ENCODE measurements around the gene FAM107B. TPM values are rescaled to one million over a fixed set of nuclear protein-coding genes. Genes with fewer than 3 reads are reported as not detected.

Gene FAM107B
- total and polyA plus RNA-seq, 2 experiments from 2014 or later: 3.4 to 5.2 TPM

DNA sequence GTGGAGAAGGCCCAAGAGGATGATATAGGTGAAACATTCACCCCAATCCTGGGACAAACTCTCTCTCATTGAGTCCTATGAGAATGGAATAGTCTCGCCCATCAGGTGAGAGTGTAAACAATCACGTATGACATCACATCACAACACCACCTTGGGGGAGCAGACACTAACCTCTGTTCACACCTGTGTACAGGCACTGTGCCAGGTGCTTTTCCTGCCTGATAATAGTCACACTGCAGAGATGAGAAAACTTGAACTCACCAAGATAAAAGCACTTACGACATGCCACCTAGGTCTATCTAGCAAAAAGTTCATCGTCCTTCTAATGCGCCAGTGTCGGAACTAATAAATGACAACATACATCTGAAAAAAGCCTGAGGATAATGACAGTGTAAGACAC is 187.8 kb downstream of the FAM107B start:
- H3K36me3 ChIP-seq (ENCODE audit: low read depth): no peaks in the 10 kb centered on the region
- H3K9me2 ChIP-seq (ENCODE audit: insufficient read depth): no peaks in the 10 kb centered on the region
- no peaks in the 10 kb centered on the region for H4K20me1 ChIP-seq (ENCODE audit: insufficient read depth)
- 94 to 97% methylated on average over 6 of the region's 6 CpGs for WGBS, 2 experiments (ENCODE audit: low coverage in 1 of 2, low lambda C conversion rate in 2 of 2, missing lambda C conversion rate in 2 of 2)
- TF ChIP-seq EZH2phosphoT487 (IDR thresholded peaks at IDR 0.05; ENCODE audit: insufficient read depth, low read depth): no peak
- no peak for TF ChIP-seq EZH2 (IDR thresholded peaks at IDR 0.05; ENCODE audit: insufficient read depth, poor library complexity, severe bottlenecking)
- H3K9me3 ChIP-seq (ENCODE audit: low read depth): no peaks in the 10 kb centered on the region
- H3K4me2 ChIP-seq (ENCODE audit: unreplicated experiment): no peak overlapping the region
- H3K79me2 ChIP-seq (ENCODE audit: insufficient read depth): peaks cover 15% of the 10 kb centered on the region
- H3K27ac ChIP-seq: no peak overlapping the region
- H3K4me3 ChIP-seq: no peak overlapping the region
- H3K4me1 ChIP-seq (ENCODE audit: insufficient read depth): peaks cover 22% of the 10 kb centered on the region
- no peak overlapping the region for H2AFZ ChIP-seq
- H3F3A ChIP-seq (ENCODE audit: insufficient read depth): peaks cover 22% of the 10 kb centered on the region
- no peaks in the 10 kb centered on the region for H3K27me3 ChIP-seq (replicated peaks; ENCODE audit: insufficient read depth)
- in situ Hi-C loops (cut with MboI): no loop called here
- no peak overlapping the region for H3K9ac ChIP-seq
- no peak for DNase-seq

DNA sequence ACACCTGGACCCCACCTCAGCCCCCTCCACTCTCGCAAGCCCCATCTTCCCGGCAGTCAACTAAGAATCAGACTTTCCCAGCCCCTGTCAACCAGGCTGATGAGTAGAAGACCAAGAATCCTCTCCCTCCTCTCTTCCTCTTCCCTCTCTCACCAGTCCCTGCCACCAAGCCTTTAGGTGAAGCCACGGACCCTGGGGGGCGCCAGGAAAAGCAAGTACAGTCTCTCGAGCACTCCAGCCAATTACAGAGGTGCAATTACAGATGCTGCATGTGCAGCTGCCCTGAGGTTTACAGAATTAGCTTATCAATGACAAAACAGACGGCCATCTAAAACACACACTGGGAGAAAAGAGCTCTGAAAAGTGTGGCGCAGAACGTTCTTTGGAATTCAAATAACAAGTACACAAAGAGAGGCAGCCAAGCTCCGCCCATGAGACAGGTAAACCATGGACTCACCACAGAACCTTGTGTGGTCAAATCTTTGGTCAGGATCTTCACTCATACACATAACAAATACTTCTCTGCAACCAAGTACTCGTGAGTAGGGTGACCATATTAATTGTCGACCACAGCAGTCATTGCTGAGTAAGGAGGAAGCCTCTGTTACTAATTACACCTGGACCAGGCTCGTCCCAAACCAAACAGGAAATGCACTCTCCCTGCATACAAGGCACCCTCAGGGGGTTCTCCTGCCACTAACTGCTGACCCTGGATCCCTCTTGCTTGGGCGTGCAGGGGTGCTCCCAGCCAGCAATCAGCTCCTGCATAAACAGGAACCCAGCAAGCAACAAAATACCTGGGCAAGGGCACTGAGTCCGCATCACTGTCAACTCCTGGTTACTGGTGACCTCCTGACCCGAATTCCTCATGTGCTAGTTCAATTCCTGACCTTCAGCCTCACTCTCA is 189.2 kb downstream of the FAM107B start:
- H2AFZ ChIP-seq: no peak overlapping the region
- no peak overlapping the region for H3K9ac ChIP-seq
- H3K4me1 ChIP-seq (ENCODE audit: insufficient read depth): peaks cover 22% of the 10 kb centered on the region
- H3K4me2 ChIP-seq (ENCODE audit: unreplicated experiment): no peak overlapping the region
- H3K79me2 ChIP-seq (ENCODE audit: insufficient read depth): peaks cover 21% of the 10 kb centered on the region
- no peaks in the 10 kb centered on the region for H3K9me2 ChIP-seq (ENCODE audit: insufficient read depth)
- no peak overlapping the region for H3K27ac ChIP-seq
- H3K9me3 ChIP-seq (ENCODE audit: low read depth): no peaks in the 10 kb centered on the region
- no peaks in the 10 kb centered on the region for H4K20me1 ChIP-seq (ENCODE audit: insufficient read depth)
- in situ Hi-C loops (cut with MboI): no loop called here
- TF ChIP-seq EZH2phosphoT487 (IDR thresholded peaks at IDR 0.05; ENCODE audit: insufficient read depth, low read depth): no peak
- TF ChIP-seq EZH2 (IDR thresholded peaks at IDR 0.05; ENCODE audit: insufficient read depth, poor library complexity, severe bottlenecking): no peak
- H3K36me3 ChIP-seq (ENCODE audit: low read depth): no peaks in the 10 kb centered on the region
- WGBS, 2 experiments (ENCODE audit: low coverage in 1 of 2, low lambda C conversion rate in 2 of 2, missing lambda C conversion rate in 2 of 2): 92 to 93% methylated on average over 15 of the region's 15 CpGs
- DNase-seq: no peak
- H3K4me3 ChIP-seq: no peak overlapping the region
- no peaks in the 10 kb centered on the region for H3K27me3 ChIP-seq (replicated peaks; ENCODE audit: insufficient read depth)
- H3F3A ChIP-seq (ENCODE audit: insufficient read depth): peaks cover 22% of the 10 kb centered on the region

DNA sequence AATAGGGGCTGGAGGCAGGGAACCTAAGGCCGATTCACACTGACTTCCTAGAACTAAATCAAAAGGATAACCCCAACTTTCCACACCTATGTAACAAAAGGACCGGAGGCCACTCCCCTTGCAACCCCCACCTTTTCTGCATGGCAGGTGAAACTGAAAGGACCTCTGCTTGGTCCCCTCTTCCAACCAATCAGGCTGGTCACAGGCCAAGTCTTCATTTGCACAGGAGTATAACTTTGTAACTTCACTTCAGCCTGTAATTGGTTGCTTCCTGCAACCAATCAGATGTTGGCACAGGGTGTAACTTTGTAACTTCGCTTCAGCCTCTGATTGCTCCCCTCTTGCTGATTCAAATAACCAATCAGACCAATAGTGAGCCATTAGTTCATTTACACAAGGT is 190.0 kb downstream of the FAM107B start:
- H3K4me3 ChIP-seq: no peak overlapping the region
- H3K9me3 ChIP-seq (ENCODE audit: low read depth): no peaks in the 10 kb centered on the region
- no peaks in the 10 kb centered on the region for H3K9me2 ChIP-seq (ENCODE audit: insufficient read depth)
- no peak overlapping the region for H3K27ac ChIP-seq
- H3K4me1 ChIP-seq (ENCODE audit: insufficient read depth): peaks cover 22% of the 10 kb centered on the region
- H3F3A ChIP-seq (ENCODE audit: insufficient read depth): peaks cover 22% of the 10 kb centered on the region
- WGBS, 2 experiments (ENCODE audit: low coverage in 1 of 2, low lambda C conversion rate in 2 of 2, missing lambda C conversion rate in 2 of 2): 83 to 89% methylated on average over 3 of the region's 3 CpGs
- H3K9ac ChIP-seq: no peak overlapping the region
- H3K36me3 ChIP-seq (ENCODE audit: low read depth): no peaks in the 10 kb centered on the region
- in situ Hi-C loops (cut with MboI): no loop called here
- no peak overlapping the region for H2AFZ ChIP-seq
- H3K4me2 ChIP-seq (ENCODE audit: unreplicated experiment): no peak overlapping the region
- no peaks in the 10 kb centered on the region for H4K20me1 ChIP-seq (ENCODE audit: insufficient read depth)
- TF ChIP-seq EZH2phosphoT487 (IDR thresholded peaks at IDR 0.05; ENCODE audit: insufficient read depth, low read depth) (no peak), EZH2 (IDR thresholded peaks at IDR 0.05; ENCODE audit: insufficient read depth, poor library complexity, severe bottlenecking) (no peak)
- peaks cover 21% of the 10 kb centered on the region for H3K79me2 ChIP-seq (ENCODE audit: insufficient read depth)
- no peaks in the 10 kb centered on the region for H3K27me3 ChIP-seq (replicated peaks; ENCODE audit: insufficient read depth)
- no peak for DNase-seq

DNA sequence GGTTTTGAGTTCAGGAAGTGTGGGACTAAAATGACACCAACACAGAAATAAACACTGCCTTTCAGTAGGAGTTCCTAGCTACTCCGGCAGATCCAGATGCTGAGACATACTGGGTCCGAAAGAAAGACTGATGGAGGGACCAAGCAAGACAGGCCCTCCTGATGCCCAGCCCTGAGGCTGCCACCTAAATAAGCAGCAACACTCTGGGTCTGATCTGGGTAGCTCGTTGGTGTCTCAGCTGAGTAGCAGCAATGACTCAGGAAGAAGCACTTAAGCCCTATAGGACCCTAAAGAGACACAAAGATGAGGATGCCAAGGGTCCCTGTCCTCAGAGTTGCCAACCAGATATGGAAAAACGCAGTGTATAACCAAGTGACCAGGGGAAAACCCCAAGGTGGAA is 190.7 kb downstream of the FAM107B start:
- H2AFZ ChIP-seq: no peak overlapping the region
- H3K27ac ChIP-seq: no peak overlapping the region
- H3K79me2 ChIP-seq (ENCODE audit: insufficient read depth): peaks cover 21% of the 10 kb centered on the region
- peaks cover 16% of the 10 kb centered on the region for H3K4me1 ChIP-seq (ENCODE audit: insufficient read depth)
- in situ Hi-C loops (cut with MboI): no loop called here
- H3K4me3 ChIP-seq: no peak overlapping the region
- H3K4me2 ChIP-seq (ENCODE audit: unreplicated experiment): no peak overlapping the region
- no peaks in the 10 kb centered on the region for H3K9me3 ChIP-seq (ENCODE audit: low read depth)
- H3F3A ChIP-seq (ENCODE audit: insufficient read depth): peaks cover 18% of the 10 kb centered on the region
- H4K20me1 ChIP-seq (ENCODE audit: insufficient read depth): no peaks in the 10 kb centered on the region
- no peaks in the 10 kb centered on the region for H3K36me3 ChIP-seq (ENCODE audit: low read depth)
- TF ChIP-seq EZH2phosphoT487 (IDR thresholded peaks at IDR 0.05; ENCODE audit: insufficient read depth, low read depth): no peak
- WGBS, 2 experiments (ENCODE audit: low coverage in 1 of 2, low lambda C conversion rate in 2 of 2, missing lambda C conversion rate in 2 of 2): 78 to 82% methylated on average over 4 of the region's 4 CpGs
- no peak for DNase-seq
- no peak overlapping the region for H3K9ac ChIP-seq
- H3K9me2 ChIP-seq (ENCODE audit: insufficient read depth): no peaks in the 10 kb centered on the region
- no peaks in the 10 kb centered on the region for H3K27me3 ChIP-seq (replicated peaks; ENCODE audit: insufficient read depth)

Data from GM23248 (cell line).